Testis (tissue), 2 donors: ENCODE data around the gene HEATR5B.

Source experiments
- CTCF ChIP-seq, 3 experiments: fragments of 450-650 bp in 2 of 3; fragments of 200-600 bp in 1 of 3; sonication (generic) in 1 of 3; IDR thresholded peaks; one replicate each; pipeline ENCODE4 v1.5.1; 2016 to 2019; ENCODE audit warnings: antibody characterized with exemption in 3 of 3, mild to moderate bottlenecking in 2 of 3, moderate library complexity in 1 of 3
- POLR2A ChIP-seq: fragments of 450-650 bp; IDR thresholded peaks from one replicate; pipeline ENCODE4 v1.6.1; 2017; ENCODE audit warnings: antibody characterized with exemption, mild to moderate bottlenecking, moderate library complexity

GRCh38 chr2:37117566-37117965 lies 33.4 kb upstream of the HEATR5B start:
- TF ChIP-seq CTCF (IDR thresholded peaks at IDR 0.05) (no peak), POLR2A (no peak)
